ENCODE measurements around the gene LAMB1. TPM values are rescaled to one million over a fixed set of nuclear protein-coding genes. Genes with fewer than 3 reads are reported as not detected.
A peak's percentile ranks its signal among the peaks of the same experiment; 100 is the strongest.

The LAMB1 gene
- total and polyA plus RNA-seq, 2 of the 13 experiments (the other 11 are each of a cell fraction or from before 2014, with no cell fraction given): 109 to 124 TPM

GRCh38 chr7:108028111-108028510, 25.1 kb upstream of the LAMB1 start (continued):
- TF ChIP-seq SRF (IDR thresholded peaks at IDR 0.05; ENCODE audit: low read depth, low read length) (no peak), CC2D1A (CRISPR knock-in tag; IDR thresholded peaks at IDR 0.05) (no peak), GTF2F1 (IDR thresholded peaks at IDR 0.05; ENCODE audit: low read length) (no peak), KDM6A (CRISPR knock-in tag; IDR thresholded peaks at IDR 0.05; ENCODE audit: low read depth) (no peak), MAFK (conservative IDR thresholded peaks at IDR 0.05 in 1 of 2, IDR thresholded peaks at IDR 0.05 in 1 of 2; ENCODE audit: low read length in 2 of 2) (no peak), ZSCAN20 (CRISPR knock-in tag; IDR thresholded peaks at IDR 0.05; ENCODE audit: borderline replicate concordance) (no peak), RBM39 (IDR thresholded peaks at IDR 0.05; ENCODE audit: low read depth, low read length, poor library complexity, severe bottlenecking) (no peak), WIZ (CRISPR knock-in tag; IDR thresholded peaks at IDR 0.05) (no peak), GATAD1 (CRISPR knock-in tag; IDR thresholded peaks at IDR 0.05) (no peak), DDIT3 (CRISPR knock-in tag; IDR thresholded peaks at IDR 0.05) (no peak), ZFP36L1 (CRISPR knock-in tag; IDR thresholded peaks at IDR 0.05) (no peak), ZNF878 (CRISPR knock-in tag; IDR thresholded peaks at IDR 0.05) (no peak), NR2F2 (IDR thresholded peaks at IDR 0.05; ENCODE audit: borderline replicate concordance, low read depth) (peak; percentile 93), HNRNPK (IDR thresholded peaks at IDR 0.05; ENCODE audit: low read depth, low read length, poor library complexity, severe bottlenecking) (no peak), ZFP91 (CRISPR knock-in tag; IDR thresholded peaks at IDR 0.05; ENCODE audit: borderline replicate concordance) (no peak), ZKSCAN5 (CRISPR knock-in tag; IDR thresholded peaks at IDR 0.05) (no peak), ONECUT2 (CRISPR knock-in tag; IDR thresholded peaks at IDR 0.05) (peak; percentile 90), ATF7-NPFF (CRISPR knock-in tag; IDR thresholded peaks at IDR 0.05; ENCODE audit: low read depth) (no peak), TCF7 (IDR thresholded peaks at IDR 0.05; ENCODE audit: low read depth) (peak; percentile 68), ZNF281 (CRISPR knock-in tag; IDR thresholded peaks at IDR 0.05; ENCODE audit: borderline replicate concordance) (no peak), ZBTB7A (CRISPR knock-in tag; IDR thresholded peaks at IDR 0.05) (no peak), NR2F6 (IDR thresholded peaks at IDR 0.05) (peak; percentile 96), NR2F6 (CRISPR knock-in tag; IDR thresholded peaks at IDR 0.05) (peak; percentile 75), CREBL2 (CRISPR knock-in tag; IDR thresholded peaks at IDR 0.05; ENCODE audit: borderline replicate concordance) (no peak), SYNCRIP (IDR thresholded peaks at IDR 0.05; ENCODE audit: insufficient read depth, low read depth, low read length) (no peak), ZMAT5 (CRISPR knock-in tag; IDR thresholded peaks at IDR 0.05; ENCODE audit: borderline replicate concordance, low read depth) (no peak), HOXA9 (CRISPR knock-in tag; IDR thresholded peaks at IDR 0.05; ENCODE audit: borderline replicate concordance) (no peak), ZFYVE20 (CRISPR knock-in tag; IDR thresholded peaks at IDR 0.05; ENCODE audit: borderline replicate concordance, low read depth) (no peak)

All from HepG2 (cell line).